ENCODE results near the gene CUTC.
A peak's percentile ranks its signal among the peaks of the same experiment; 100 is the strongest.

CUTC gene

DNA sequence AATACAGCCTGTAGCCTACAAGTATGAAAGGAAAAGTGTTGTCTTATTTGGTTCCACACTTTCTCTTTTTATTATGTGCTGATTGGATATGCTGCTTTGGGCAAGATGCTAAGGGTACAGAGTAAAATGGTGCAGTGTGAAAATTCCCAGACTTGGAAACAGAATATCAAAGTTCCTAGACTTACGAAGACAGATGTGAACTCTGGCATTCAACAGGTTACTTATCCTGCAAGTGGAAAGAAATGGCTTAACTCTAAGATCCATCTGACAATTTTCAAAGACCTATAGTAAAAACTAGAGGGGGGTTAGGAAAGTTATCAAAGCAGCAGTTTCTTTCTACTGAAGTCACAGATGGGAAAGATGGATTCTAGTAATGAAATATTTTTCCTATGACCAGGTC lies 24.1 kb downstream of the CUTC start:
- no peak for DNase-seq (ENCODE audit: extremely low spot score)
- TF ChIP-seq, protein P1, sequence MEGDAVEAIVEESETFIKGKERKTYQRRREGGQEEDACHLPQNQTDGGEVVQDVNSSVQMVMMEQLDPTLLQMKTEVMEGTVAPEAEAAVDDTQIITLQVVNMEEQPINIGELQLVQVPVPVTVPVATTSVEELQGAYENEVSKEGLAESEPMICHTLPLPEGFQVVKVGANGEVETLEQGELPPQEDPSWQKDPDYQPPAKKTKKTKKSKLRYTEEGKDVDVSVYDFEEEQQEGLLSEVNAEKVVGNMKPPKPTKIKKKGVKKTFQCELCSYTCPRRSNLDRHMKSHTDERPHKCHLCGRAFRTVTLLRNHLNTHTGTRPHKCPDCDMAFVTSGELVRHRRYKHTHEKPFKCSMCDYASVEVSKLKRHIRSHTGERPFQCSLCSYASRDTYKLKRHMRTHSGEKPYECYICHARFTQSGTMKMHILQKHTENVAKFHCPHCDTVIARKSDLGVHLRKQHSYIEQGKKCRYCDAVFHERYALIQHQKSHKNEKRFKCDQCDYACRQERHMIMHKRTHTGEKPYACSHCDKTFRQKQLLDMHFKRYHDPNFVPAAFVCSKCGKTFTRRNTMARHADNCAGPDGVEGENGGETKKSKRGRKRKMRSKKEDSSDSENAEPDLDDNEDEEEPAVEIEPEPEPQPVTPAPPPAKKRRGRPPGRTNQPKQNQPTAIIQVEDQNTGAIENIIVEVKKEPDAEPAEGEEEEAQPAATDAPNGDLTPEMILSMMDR (IDR thresholded peaks at IDR 0.05; ENCODE audit: control extremely low read depth, extremely low read depth, low read depth, missing control alignments), result no peak
- ChIA-PET POLR2A (no interaction called here), CTCF (no interaction called here)

DNA sequence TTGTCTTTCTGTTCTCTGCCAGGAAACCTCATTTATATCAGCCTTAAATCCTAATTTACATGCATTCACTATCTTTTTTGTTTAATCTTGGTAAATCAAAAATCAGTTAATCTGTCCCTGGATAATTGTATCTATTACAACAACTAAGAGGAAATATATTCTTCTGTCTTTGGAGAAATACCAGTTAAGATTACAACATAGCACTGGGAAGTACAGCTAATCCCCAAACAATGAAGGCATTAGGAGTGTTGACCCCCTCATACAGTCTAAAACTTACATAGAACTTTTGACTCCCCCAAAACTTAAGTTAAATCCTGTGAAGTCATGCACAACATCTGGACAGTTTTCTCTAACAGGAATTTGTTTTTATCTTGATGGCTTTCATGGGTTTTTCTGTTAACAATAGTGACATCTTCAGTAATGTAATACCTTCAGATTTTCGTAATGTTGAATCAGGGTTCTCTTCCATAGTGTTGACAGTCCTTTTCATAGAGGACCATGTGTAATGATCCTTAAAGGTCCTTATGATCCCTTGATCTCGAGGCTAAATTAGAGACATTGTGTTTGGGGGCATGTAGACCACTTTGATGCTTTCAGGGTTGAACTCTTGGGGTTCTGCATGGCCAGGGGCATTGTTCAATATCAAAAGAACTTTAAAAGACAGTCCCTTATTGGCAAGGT lies 26.3 kb downstream of the CUTC start:
- ChIA-PET CTCF (interaction anchor here (1.5 kb wide), 1 partner anchor 12 kb away, joined by 3 read pairs; no protein-coding TSS in a partner anchor), POLR2A (no interaction called here)
- TF ChIP-seq, protein P1 (IDR thresholded peaks at IDR 0.05; ENCODE audit: control extremely low read depth, extremely low read depth, low read depth, missing control alignments), result no peak
- no peak for DNase-seq (ENCODE audit: extremely low spot score)

DNA sequence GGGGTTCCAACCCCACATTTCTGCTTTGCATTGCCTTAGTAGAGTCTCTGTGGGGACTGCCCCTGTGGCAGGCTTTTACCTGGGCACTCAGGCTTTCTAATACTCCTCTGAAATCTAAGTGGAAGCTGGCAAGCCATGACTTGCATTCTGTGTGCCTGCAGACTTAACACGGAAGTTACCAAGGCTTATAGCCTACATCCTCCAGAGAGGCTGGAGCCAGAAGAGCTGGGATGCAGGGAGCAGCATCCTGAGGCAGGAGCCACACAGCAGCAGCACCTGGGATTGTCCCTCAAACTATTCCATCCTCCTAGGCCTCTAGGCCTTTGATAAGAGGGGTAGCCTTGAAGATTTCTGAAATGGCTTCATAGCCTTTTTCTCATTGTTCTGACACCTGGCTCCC lies 28.3 kb downstream of the CUTC start:
- CTCF ChIA-PET, result interaction anchor here (1.1 to 1.5 kb wide), 2 partner anchors 21 to 85 kb away, joined by 3 read pairs; no protein-coding TSS in a partner anchor
- DNase-seq (ENCODE audit: extremely low spot score), result no peak
- TF ChIP-seq, protein P1 (IDR thresholded peaks at IDR 0.05; ENCODE audit: control extremely low read depth, extremely low read depth, low read depth, missing control alignments), result no peak
- POLR2A ChIA-PET, result no interaction called here

DNA sequence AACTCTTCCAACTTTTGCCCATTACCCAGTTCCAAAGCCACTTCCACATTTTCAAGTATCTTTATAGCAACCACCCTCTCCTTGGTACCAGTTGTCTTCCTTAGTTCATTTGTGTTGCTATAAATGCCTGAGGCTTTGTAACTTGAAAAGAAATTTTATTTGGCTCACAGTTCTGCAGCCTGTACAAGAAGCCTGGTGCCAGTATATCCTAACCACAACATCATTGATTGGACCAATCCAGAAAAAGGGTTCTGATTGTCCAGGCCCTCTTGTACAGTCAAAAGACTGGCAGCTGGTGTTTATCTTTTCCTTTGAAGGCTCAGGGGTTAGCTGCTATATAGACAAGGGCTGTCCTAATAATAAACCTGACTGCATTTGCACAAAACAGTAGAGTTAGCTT lies 29.3 kb downstream of the CUTC start:
- TF ChIP-seq, protein P1 (IDR thresholded peaks at IDR 0.05; ENCODE audit: control extremely low read depth, extremely low read depth, low read depth, missing control alignments), result no peak
- ChIA-PET CTCF (interaction anchor here (1.5 kb wide), 1 partner anchor 22 kb away, joined by 3 read pairs; no protein-coding TSS in a partner anchor), POLR2A (no interaction called here)
- DNase-seq (ENCODE audit: extremely low spot score), result no peak

DNA sequence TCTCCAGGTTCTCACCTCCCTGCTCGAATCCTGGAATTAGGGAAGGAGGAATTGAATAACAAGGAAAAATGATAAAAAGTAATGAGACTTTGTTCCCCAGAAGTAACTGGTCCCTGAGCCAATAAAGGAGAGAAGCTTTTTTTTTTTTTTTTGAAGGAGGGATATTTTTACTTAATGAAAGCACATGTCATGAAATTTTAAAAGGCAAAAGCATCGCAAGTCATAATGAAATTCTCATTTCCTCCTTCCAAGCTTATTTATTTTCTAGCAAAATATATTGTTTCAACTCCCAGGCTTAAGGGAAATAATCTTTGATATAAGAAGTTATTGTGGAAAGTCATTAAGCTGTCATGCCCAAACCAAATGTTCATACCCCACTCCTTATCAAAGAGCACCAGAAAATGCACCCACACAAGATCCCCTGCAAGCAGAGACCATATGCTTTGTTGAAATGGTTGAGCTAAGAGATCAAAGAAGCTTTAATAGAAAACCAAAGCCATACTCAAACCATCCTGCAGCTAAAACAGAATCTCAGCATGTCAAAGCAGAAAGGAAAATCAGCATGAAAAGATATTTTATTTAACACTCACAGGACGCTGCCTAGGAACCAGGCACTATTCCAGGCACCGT lies 33.8 kb downstream of the CUTC start:
- TF ChIP-seq, protein P1 (IDR thresholded peaks at IDR 0.05; ENCODE audit: control extremely low read depth, extremely low read depth, low read depth, missing control alignments), result no peak

DNA sequence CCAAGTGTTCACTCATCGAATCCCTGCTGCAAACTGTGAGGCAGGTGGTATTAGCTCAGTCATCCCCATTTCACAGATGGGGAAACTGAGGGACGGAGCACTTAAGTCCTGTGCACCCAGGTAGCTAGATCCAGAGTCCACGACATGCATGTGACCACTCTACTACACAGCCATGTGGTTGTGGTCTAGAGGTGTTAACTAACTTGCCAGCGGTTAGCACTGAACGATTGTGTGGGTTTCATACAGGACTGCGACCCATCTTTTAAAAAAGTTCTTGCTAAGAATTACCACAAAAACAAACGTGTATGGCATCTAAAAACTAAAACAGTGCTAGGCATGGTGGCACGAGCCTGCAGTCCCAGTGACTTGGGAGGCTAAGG lies 34.3 kb downstream of the CUTC start:
- ChIA-PET CTCF (interaction anchor here (1.0 kb wide), 1 partner anchor 19 kb away, joined by 3 read pairs; no protein-coding TSS in a partner anchor), POLR2A (no interaction called here)
- DNase-seq (ENCODE audit: extremely low spot score), result peak; percentile 38
- TF ChIP-seq, protein P1 (IDR thresholded peaks at IDR 0.05; ENCODE audit: control extremely low read depth, extremely low read depth, low read depth, missing control alignments), result no peak

More for the DNA sequence above, 33.8 kb downstream of the CUTC start:
- ChIA-PET POLR2A (no interaction called here), CTCF (interaction anchor here (1.0 kb wide), 1 partner anchor 19 kb away, joined by 3 read pairs; no protein-coding TSS in a partner anchor)
- DNase-seq (ENCODE audit: extremely low spot score), result peak; percentile 48
